ENCODE results near the gene KMT2B. TPM values are rescaled to one million over a fixed set of nuclear protein-coding genes. Genes with fewer than 3 reads are reported as not detected.
A peak's percentile ranks its signal among the peaks of the same experiment; 100 is the strongest.

KMT2B gene
- total and polyA plus RNA-seq, 9 of the 15 experiments (the other 6 are each of a cell fraction or from before 2014, with no cell fraction given): 0.63 to 43.9 (median 8.1) TPM

DNA sequence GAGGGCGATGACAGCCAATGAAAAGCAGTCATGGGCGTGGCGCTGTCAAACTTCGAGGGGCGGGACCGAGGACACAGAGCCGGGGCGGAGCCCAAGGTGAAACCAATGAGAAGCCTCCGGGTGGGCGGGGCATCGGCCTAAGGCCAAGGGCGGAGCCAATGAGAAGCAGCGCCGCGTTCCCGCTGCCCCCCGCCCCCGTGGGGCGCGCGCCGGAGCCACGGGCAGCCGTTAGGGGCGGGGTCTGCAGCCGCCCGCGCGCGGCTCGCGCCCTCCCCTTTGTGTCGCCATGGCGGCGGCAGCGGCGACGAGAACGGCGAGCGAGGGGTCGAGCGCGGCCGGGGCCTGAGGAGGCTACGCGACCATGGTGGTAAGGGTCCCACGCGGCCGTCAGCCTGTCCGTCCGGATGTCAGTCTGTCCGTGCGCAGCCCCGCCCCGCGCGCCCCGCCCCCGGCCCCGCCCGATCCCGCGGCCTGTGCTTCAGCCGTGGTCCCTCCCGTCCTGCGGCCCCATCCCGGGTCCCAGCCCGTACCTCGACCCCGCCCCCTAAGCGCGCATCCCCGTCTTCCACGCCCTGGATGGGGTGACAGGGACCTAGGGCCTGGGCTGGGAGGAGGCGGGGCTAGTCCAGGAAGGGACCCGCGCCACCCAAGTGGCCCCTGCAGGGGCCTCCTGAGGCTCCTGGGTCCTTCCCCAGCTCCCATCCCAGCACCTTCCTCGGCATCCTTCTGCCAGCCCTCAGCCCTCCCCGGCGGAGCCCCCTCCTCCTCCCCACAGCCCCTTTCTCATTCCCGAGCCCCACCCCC is 57.7 kb downstream of the KMT2B start, which contains the start of gene ARHGAP33 (continued):
- TF ChIP-seq, protein P1, sequence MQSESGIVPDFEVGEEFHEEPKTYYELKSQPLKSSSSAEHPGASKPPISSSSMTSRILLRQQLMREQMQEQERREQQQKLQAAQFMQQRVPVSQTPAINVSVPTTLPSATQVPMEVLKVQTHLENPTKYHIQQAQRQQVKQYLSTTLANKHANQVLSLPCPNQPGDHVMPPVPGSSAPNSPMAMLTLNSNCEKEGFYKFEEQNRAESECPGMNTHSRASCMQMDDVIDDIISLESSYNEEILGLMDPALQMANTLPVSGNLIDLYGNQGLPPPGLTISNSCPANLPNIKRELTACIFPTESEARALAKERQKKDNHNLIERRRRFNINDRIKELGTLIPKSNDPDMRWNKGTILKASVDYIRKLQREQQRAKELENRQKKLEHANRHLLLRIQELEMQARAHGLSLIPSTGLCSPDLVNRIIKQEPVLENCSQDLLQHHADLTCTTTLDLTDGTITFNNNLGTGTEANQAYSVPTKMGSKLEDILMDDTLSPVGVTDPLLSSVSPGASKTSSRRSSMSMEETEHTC (IDR thresholded peaks at IDR 0.05): no peak
- no peak for TF ChIP-seq PHF20 (IDR thresholded peaks at IDR 0.05; ENCODE audit: partially characterized antibody)
- TF ChIP-seq TFE3 (CRISPR knock-in tag; IDR thresholded peaks at IDR 0.05): no peak
- TF ChIP-seq ZNF696 (CRISPR knock-in tag; conservative IDR thresholded peaks at IDR 0.05): no peak
- no peak for TF ChIP-seq TCF7 (IDR thresholded peaks at IDR 0.05; ENCODE audit: borderline replicate concordance)
- no peak for TF ChIP-seq ZNF431 (CRISPR knock-in tag; IDR thresholded peaks at IDR 0.05)
- no peak for TF ChIP-seq ZNF551 (CRISPR knock-in tag; IDR thresholded peaks at IDR 0.05)
- peak; percentile 76 to 78 for TF ChIP-seq NRF1 (conservative IDR thresholded peaks at IDR 0.05 in 1 of 2, IDR thresholded peaks at IDR 0.05 in 1 of 2)
- no peak for TF ChIP-seq ZC3H4 (CRISPR knock-in tag; IDR thresholded peaks at IDR 0.05; ENCODE audit: borderline replicate concordance)
- no peak for TF ChIP-seq FIP1L1 (IDR thresholded peaks at IDR 0.05; ENCODE audit: low read depth, low read length, poor library complexity, severe bottlenecking)
- TF ChIP-seq ZBTB9 (CRISPR knock-in tag; IDR thresholded peaks at IDR 0.05): no peak
- TF ChIP-seq DMBX1 (CRISPR knock-in tag; IDR thresholded peaks at IDR 0.05; ENCODE audit: borderline replicate concordance): no peak
- no peak for TF ChIP-seq ZNF146 (CRISPR knock-in tag; IDR thresholded peaks at IDR 0.05; ENCODE audit: unreplicated experiment)
- TF ChIP-seq, protein P2, sequence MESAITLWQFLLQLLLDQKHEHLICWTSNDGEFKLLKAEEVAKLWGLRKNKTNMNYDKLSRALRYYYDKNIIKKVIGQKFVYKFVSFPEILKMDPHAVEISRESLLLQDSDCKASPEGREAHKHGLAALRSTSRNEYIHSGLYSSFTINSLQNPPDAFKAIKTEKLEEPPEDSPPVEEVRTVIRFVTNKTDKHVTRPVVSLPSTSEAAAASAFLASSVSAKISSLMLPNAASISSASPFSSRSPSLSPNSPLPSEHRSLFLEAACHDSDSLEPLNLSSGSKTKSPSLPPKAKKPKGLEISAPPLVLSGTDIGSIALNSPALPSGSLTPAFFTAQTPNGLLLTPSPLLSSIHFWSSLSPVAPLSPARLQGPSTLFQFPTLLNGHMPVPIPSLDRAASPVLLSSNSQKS (CRISPR knock-in tag; IDR thresholded peaks at IDR 0.05): no peak
- TF ChIP-seq, protein P3, sequence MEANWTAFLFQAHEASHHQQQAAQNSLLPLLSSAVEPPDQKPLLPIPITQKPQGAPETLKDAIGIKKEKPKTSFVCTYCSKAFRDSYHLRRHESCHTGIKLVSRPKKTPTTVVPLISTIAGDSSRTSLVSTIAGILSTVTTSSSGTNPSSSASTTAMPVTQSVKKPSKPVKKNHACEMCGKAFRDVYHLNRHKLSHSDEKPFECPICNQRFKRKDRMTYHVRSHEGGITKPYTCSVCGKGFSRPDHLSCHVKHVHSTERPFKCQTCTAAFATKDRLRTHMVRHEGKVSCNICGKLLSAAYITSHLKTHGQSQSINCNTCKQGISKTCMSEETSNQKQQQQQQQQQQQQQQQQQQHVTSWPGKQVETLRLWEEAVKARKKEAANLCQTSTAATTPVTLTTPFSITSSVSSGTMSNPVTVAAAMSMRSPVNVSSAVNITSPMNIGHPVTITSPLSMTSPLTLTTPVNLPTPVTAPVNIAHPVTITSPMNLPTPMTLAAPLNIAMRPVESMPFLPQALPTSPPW (CRISPR knock-in tag; IDR thresholded peaks at IDR 0.05): peak; percentile 94
- TF ChIP-seq SMARCA4 (IDR thresholded peaks at IDR 0.05): no peak
- no peak for TF ChIP-seq CBX2 (IDR thresholded peaks at IDR 0.05; ENCODE audit: insufficient read depth, low read length, poor library complexity, severe bottlenecking)
- TF ChIP-seq HDAC8 (tag; IDR thresholded peaks at IDR 0.05): no peak
- no peak for TF ChIP-seq ZNF41 (CRISPR knock-in tag; conservative IDR thresholded peaks at IDR 0.05)

Data from K562 (cell line).